Measurements from ENCODE around the gene ST14.
"Not testable (repeated sequence)": the region's sequence is repeated elsewhere in the genome, so short reads cannot be mapped to it uniquely, and the experiment has no call there.

ST14 gene

DNA sequence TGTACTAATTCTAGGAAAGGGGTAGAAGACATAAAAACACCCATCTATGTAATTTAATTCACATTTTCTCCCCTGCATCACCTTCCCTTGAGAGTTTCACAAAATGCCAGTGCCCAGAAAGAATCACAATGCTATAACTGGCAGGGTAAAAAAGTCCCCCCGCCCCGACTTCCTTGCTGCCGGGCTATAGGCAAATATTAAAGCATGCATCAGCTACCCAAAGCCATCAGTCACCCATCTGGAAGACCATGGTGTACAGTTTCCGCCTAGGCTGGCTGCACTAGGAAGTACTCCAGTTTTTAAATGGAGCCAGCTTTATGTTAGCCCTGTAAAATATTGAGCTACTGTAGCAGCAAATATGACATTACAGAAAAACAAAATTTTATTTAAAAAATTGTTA lies 67.8 kb downstream of the ST14 start (continued):
- TF ChIP-seq ZNF791 (tag by site-specific recombination; IDR thresholded peaks at IDR 0.05), result no peak
- TF ChIP-seq ZNF146 (tag by site-specific recombination; IDR thresholded peaks at IDR 0.05), result no peak
- no peak for TF ChIP-seq ZNF280D (tag by site-specific recombination; IDR thresholded peaks at IDR 0.05)

DNA sequence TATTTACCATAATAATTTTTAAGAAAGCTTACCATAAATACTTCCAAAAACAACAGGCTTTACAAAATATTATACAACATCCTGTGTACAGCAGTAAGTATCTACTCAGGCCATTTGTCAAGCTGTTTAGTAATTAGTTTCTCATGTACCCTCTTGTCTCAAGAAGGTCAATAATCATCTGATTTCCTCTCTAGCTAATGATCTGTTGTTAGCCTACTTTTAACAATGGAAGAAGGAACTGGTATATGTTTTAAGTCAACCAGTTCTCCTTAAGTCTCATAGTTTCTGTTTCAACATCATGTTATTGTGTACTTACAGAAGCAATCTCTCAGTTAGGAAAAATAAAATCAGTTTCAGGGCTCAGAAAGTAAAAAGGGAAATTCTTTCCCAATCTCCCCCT lies 73.9 kb downstream of the ST14 start:
- H3K27ac ChIP-seq (ENCODE audit: extremely low read depth, low read depth, low read length); POLR2A ChIA-PET; H3K4me1 ChIP-seq (ENCODE audit: control insufficient read depth, insufficient read depth, low read length); H3K9me3 ChIP-seq (ENCODE audit: control insufficient read depth, insufficient read depth, low read depth, low read length); H3K4me3 ChIP-seq (ENCODE audit: low read depth, low read length); CTCF ChIA-PET: not testable (repeated sequence)
- H3K36me3 ChIP-seq (ENCODE audit: control insufficient read depth in 2 of 2, insufficient read depth in 1 of 2, low read length in 2 of 2), result peaks cover 0 to 38% of the 10 kb centered on the region in 2 experiments

- H3K27ac ChIP-seq (ENCODE audit: extremely low read depth, low read depth, low read length); H3K4me3 ChIP-seq (ENCODE audit: low read depth, low read length); POLR2A ChIA-PET; H3K4me1 ChIP-seq (ENCODE audit: control insufficient read depth, insufficient read depth, low read length); CTCF ChIA-PET; H3K9me3 ChIP-seq (ENCODE audit: control insufficient read depth, insufficient read depth, low read depth, low read length): not testable (repeated sequence)
- H3K36me3 ChIP-seq (ENCODE audit: control insufficient read depth in 2 of 2, insufficient read depth in 1 of 2, low read length in 2 of 2), result peaks cover 0 to 40% of the 10 kb centered on the region in 2 experiments
These were observed 74.3 kb downstream of the ST14 start for GRCh38 chr11:130233888-130234287.

- ChIA-PET CTCF (no interaction called here), POLR2A (no interaction called here)
- H3K36me3 ChIP-seq (ENCODE audit: control insufficient read depth in 2 of 2, insufficient read depth in 1 of 2, low read length in 2 of 2), result peaks cover 0 to 43% of the 10 kb centered on the region in 2 experiments
- TF ChIP-seq ZNF394 (tag by site-specific recombination; IDR thresholded peaks at IDR 0.05; ENCODE audit: borderline replicate concordance) (no peak), ZNF10 (tag by site-specific recombination; IDR thresholded peaks at IDR 0.05) (no peak), IKZF3 (tag by site-specific recombination; IDR thresholded peaks at IDR 0.05) (no peak), OSR2 (tag by site-specific recombination; IDR thresholded peaks at IDR 0.05) (no peak), ZNF776 (tag by site-specific recombination; IDR thresholded peaks at IDR 0.05; ENCODE audit: borderline replicate concordance) (no peak), KLF17 (tag by site-specific recombination; IDR thresholded peaks at IDR 0.05) (no peak), ZNF792 (tag by site-specific recombination; IDR thresholded peaks at IDR 0.05) (no peak), ZNF623 (tag by site-specific recombination; IDR thresholded peaks at IDR 0.05) (no peak), ZNF391 (tag by site-specific recombination; IDR thresholded peaks at IDR 0.05; ENCODE audit: borderline replicate concordance, low read depth) (no peak), ZNF433 (tag by site-specific recombination; IDR thresholded peaks at IDR 0.05; ENCODE audit: low read depth) (no peak), ZSCAN16 (tag by site-specific recombination; IDR thresholded peaks at IDR 0.05) (no peak), ZNF510 (tag by site-specific recombination; IDR thresholded peaks at IDR 0.05; ENCODE audit: insufficient replicate concordance) (no peak), ZNF398 (tag by site-specific recombination; IDR thresholded peaks at IDR 0.05) (no peak), ZNF341 (tag by site-specific recombination; IDR thresholded peaks at IDR 0.05; ENCODE audit: low read depth) (no peak)
- TF ChIP-seq, protein P1, sequence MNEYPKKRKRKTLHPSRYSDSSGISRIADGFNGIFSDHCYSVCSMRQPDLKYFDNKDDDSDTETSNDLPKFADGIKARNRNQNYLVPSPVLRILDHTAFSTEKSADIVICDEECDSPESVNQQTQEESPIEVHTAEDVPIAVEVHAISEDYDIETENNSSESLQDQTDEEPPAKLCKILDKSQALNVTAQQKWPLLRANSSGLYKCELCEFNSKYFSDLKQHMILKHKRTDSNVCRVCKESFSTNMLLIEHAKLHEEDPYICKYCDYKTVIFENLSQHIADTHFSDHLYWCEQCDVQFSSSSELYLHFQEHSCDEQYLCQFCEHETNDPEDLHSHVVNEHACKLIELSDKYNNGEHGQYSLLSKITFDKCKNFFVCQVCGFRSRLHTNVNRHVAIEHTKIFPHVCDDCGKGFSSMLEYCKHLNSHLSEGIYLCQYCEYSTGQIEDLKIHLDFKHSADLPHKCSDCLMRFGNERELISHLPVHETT (tag by site-specific recombination; IDR thresholded peaks at IDR 0.05), result no peak
- TF ChIP-seq, protein P2, sequence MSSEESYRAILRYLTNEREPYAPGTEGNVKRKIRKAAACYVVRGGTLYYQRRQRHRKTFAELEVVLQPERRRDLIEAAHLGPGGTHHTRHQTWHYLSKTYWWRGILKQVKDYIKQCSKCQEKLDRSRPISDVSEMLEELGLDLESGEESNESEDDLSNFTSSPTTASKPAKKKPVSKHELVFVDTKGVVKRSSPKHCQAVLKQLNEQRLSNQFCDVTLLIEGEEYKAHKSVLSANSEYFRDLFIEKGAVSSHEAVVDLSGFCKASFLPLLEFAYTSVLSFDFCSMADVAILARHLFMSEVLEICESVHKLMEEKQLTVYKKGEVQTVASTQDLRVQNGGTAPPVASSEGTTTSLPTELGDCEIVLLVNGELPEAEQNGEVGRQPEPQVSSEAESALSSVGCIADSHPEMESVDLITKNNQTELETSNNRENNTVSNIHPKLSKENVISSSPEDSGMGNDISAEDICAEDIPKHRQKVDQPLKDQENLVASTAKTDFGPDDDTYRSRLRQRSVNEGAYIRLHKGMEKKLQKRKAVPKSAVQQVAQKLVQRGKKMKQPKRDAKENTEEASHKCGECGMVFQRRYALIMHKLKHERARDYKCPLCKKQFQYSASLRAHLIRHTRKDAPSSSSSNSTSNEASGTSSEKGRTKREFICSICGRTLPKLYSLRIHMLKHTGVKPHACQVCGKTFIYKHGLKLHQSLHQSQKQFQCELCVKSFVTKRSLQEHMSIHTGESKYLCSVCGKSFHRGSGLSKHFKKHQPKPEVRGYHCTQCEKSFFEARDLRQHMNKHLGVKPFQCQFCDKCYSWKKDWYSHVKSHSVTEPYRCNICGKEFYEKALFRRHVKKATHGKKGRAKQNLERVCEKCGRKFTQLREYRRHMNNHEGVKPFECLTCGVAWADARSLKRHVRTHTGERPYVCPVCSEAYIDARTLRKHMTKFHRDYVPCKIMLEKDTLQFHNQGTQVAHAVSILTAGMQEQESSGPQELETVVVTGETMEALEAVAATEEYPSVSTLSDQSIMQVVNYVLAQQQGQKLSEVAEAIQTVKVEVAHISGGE (tag by site-specific recombination; conservative IDR thresholded peaks at IDR 0.05; ENCODE audit: low read depth), result no peak
These were observed 74.7 kb downstream of the ST14 start for GRCh38 chr11:130234315-130234714.

More at GRCh38 chr11:130234315-130234714, 74.7 kb downstream of the ST14 start:
- Histone ChIP-seq H3K27ac (ENCODE audit: extremely low read depth, low read depth, low read length) (no peak overlapping the region), H3K4me1 (ENCODE audit: control insufficient read depth, insufficient read depth, low read length) (no peaks in the 10 kb centered on the region), H3K9me3 (ENCODE audit: control insufficient read depth, insufficient read depth, low read depth, low read length) (no peaks in the 10 kb centered on the region), H3K4me3 (ENCODE audit: low read depth, low read length) (no peak overlapping the region)
